Endothelial cell of umbilical vein (primary cell): ENCODE results near the gene ZIM2.

Experiments
- JUN ChIP-seq: IDR thresholded peaks from 2 replicates; pipeline ENCODE4 v1.6.1; 2011; ENCODE audit warnings: borderline replicate concordance, low read depth; ENCODE audit not compliant: insufficient read length, insufficient read depth
- POLR2A ChIP-seq: IDR thresholded peaks from 2 replicates; pipeline ENCODE4 v1.6.1; 2012; ENCODE audit warnings: low read depth, mild to moderate bottlenecking, control low read depth, low read length
- POLR2AphosphoS5 ChIP-seq: IDR thresholded peaks from 2 replicates; pipeline ENCODE4 v1.6.1; 2012; ENCODE audit warnings: low read depth, mild to moderate bottlenecking, control low read depth, low read length, moderate library complexity; ENCODE audit not compliant: insufficient read depth
- TF ChIP-seq, protein P1 (sequence below), 2 donors: IDR thresholded peaks; 1 replicate in 1 of 2; 2 replicates in 1 of 2; pipeline ENCODE4 v1.5.1; 2011; ENCODE audit warnings: low read length in 2 of 2, mild to moderate bottlenecking in 2 of 2, moderate library complexity in 2 of 2, control low read depth in 1 of 2, inconsistent platforms in 1 of 2, low read depth in 1 of 2; ENCODE audit not compliant: insufficient read depth in 1 of 2; ENCODE audit errors: extremely low read depth in 1 of 2
- TF ChIP-seq, protein P2 (sequence below): IDR thresholded peaks from 2 replicates; pipeline ENCODE4 v1.6.1; 2011; ENCODE audit not compliant: insufficient read depth, insufficient read length

GRCh38 chr19:56746367-56746766 lies 94.2 kb downstream of the ZIM2 start:
- TF ChIP-seq POLR2AphosphoS5 (no peak), POLR2A (no peak), JUN (no peak)
- TF ChIP-seq, protein P1, sequence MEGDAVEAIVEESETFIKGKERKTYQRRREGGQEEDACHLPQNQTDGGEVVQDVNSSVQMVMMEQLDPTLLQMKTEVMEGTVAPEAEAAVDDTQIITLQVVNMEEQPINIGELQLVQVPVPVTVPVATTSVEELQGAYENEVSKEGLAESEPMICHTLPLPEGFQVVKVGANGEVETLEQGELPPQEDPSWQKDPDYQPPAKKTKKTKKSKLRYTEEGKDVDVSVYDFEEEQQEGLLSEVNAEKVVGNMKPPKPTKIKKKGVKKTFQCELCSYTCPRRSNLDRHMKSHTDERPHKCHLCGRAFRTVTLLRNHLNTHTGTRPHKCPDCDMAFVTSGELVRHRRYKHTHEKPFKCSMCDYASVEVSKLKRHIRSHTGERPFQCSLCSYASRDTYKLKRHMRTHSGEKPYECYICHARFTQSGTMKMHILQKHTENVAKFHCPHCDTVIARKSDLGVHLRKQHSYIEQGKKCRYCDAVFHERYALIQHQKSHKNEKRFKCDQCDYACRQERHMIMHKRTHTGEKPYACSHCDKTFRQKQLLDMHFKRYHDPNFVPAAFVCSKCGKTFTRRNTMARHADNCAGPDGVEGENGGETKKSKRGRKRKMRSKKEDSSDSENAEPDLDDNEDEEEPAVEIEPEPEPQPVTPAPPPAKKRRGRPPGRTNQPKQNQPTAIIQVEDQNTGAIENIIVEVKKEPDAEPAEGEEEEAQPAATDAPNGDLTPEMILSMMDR (IDR thresholded peaks at IDR 0.05; ENCODE audit: extremely low read depth in 1 of 2, insufficient read depth in 1 of 2, low read depth in 1 of 2, low read length in 2 of 2): no peak
- TF ChIP-seq, protein P2, sequence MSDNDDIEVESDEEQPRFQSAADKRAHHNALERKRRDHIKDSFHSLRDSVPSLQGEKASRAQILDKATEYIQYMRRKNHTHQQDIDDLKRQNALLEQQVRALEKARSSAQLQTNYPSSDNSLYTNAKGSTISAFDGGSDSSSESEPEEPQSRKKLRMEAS: no peak
